Measurements from ENCODE around the gene NCAPG2. TPM values are rescaled to one million over a fixed set of nuclear protein-coding genes. Genes with fewer than 3 reads are reported as not detected.

The NCAPG2 gene
- polyA plus RNA-seq, 3 donors from 2014 or later = 3.5 to 7.9 (median 5.7) TPM

DNA sequence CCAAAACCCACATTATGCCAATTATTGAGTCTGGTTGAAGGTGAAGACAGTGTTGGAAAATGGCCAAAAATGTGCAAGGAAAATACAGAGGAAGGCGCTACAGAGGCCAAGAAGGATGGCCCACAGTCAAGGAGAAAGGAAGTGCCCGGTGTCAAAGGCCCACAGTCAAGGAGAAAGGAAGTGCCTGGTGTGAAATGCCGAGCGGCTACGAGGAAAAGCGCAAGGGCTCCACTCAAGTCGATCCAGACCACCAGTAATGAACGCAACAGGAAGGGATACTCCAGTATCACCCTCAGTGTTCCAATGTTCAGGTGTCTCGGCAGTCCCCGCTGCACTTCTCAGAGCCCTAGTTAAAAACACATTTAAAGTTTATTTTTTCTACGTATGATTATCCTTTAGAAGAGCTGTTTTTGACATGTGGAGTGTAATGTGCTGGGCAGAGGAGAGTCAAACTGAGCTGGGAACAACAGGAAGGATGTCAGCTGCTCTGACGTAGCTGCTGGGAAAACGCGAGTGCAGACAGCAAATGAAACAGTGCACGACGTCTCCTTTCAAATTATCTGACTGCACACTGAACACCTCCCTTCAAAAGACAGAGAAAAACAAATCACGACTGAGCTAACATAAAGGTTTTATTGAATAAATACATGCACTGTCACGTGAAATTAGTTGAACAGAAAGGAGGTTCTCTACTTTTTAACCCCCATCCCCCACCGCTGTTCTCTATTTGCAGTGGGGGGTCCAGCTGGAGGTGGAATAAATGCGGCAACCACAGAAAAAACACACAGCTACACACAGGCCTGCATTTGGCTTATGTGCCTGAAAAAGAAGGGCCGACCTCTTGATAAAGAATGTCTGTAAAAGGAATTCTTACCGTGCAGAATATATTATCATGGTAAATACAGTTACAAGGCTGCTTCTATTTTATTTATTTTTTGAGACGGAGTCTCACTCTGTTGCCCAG, 26.1 kb upstream of the NCAPG2 start:
- Mint-ChIP-seq H3K27ac (peak overlapping the region; percentile 23 to 94 (median 52)), H3K4me3 (no peak overlapping the region), H3K4me1 (peaks cover 28 to 45% of the 10 kb centered on the region in 2 donors), H3K9me3 (no peaks in the 10 kb centered on the region), H3K27me3 (ENCODE audit: low read depth in 3 of 3) (peaks cover 0 to 4% (median 4%) of the 10 kb centered on the region in 3 donors), H3K36me3 (peaks cover 19 to 34% (median 26%) of the 10 kb centered on the region in 3 donors)
- no peak for DNase-seq

DNA sequence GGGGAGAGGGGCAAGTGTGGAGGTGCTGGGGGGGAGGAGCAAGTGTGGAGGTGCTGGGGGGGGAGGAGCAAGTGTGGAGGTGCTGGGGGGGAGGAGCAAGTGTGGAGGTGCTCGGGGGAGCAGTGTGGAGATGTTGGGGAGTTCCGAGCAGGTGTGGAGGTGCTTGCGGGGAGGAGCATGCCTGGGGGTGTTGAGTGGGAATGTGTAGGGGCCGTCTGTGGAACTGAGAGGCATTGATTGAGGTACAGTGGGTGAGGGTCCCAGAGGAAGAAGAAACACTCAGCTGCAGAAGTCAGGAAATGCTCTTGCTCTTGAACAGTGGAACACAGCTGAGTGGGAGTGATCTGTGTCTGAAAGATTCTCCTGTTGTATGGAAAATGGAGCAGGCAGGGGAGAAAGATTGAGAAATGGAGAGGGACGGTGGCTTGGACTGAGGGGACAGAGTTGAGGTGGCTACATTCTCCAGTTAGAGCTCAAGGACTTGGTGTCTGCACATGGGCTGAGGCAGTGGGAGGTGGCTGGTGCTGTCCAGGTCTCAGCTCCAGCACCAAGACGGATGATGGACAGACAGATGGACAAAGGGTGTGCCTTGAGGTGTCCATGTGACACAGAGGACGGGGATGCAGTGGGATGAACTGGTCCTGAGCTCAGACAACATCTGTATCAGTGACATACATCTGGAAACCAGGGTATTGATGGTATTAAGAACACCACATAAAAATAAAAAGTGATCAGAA, 25.2 kb upstream of the NCAPG2 start:
- peaks cover 11 to 26% (median 19%) of the 10 kb centered on the region in 3 donors for H3K36me3 Mint-ChIP-seq
- peaks cover 26 to 45% of the 10 kb centered on the region in 2 donors for H3K4me1 Mint-ChIP-seq
- H3K27me3 Mint-ChIP-seq (ENCODE audit: low read depth in 3 of 3) = peaks cover 0 to 4% (median 3%) of the 10 kb centered on the region in 3 donors
- H3K27ac Mint-ChIP-seq = peak overlapping the region; percentile 23 to 94 (median 60)
- no peaks in the 10 kb centered on the region for H3K9me3 Mint-ChIP-seq
- peak overlapping the region in 1 of 5 donors; percentile 33 for H3K4me3 Mint-ChIP-seq
- no peak for DNase-seq

GRCh38 chr7:158728911-158729645, 24.5 kb upstream of the NCAPG2 start:
- Mint-ChIP-seq H3K36me3 (peaks cover 7 to 22% (median 21%) of the 10 kb centered on the region in 3 donors), H3K27ac (peak overlapping the region in 3 of 6 donors; percentile 36 to 66 (median 65)), H3K27me3 (ENCODE audit: low read depth in 3 of 3) (peaks cover 0 to 4% (median 3%) of the 10 kb centered on the region in 3 donors), H3K4me3 (no peak overlapping the region), H3K9me3 (peaks cover 0 to 4% (median 0%) of the 10 kb centered on the region in 6 donors), H3K4me1 (peaks cover 25 to 44% of the 10 kb centered on the region in 2 donors)
- no peak for DNase-seq

- no peak overlapping the region for H3K4me3 Mint-ChIP-seq
- H3K4me1 Mint-ChIP-seq = peaks cover 19 to 30% of the 10 kb centered on the region in 2 donors
- H3K9me3 Mint-ChIP-seq = peaks cover 0 to 4% (median 0%) of the 10 kb centered on the region in 6 donors
- no peak overlapping the region for H3K27ac Mint-ChIP-seq
- DNase-seq = no peak
- H3K27me3 Mint-ChIP-seq (ENCODE audit: low read depth in 3 of 3) = peaks cover under 1 to 4% (median 3%) of the 10 kb centered on the region in 3 donors
- peaks cover 7 to 21% (median 16%) of the 10 kb centered on the region in 3 donors for H3K36me3 Mint-ChIP-seq
Observed at GRCh38 chr7:158727690-158728089, 23.1 kb upstream of the NCAPG2 start.

DNA sequence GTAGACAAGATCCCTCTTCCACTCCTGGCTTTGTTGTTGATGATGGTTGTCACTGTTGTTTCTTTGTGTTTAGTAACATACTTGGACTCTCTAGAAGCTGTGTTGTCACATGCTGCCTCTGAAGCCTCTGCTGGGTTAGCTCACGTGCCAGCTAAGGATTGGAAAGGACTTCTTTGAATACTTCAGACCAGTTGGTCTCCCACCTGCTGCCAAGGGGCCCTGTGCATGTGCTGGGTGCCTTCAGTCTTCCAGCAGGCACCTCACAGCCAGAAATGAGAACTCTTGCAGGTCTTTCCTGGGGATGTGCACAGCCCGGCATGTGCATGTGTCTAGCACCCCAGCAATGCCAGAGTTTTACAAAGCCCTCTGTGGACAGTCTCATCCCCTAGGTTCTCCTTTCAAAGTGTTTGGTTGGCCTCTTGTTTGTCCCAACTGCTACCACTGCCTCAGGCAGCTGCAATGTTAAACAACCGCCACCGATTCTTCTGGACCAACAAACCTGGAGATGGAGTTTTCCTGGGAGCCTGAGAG, 21.7 kb upstream of the NCAPG2 start:
- H3K4me1 Mint-ChIP-seq = peaks cover 8 to 17% of the 10 kb centered on the region in 2 donors
- peaks cover 2 to 4% (median 3%) of the 10 kb centered on the region in 3 donors for H3K27me3 Mint-ChIP-seq (ENCODE audit: low read depth in 3 of 3)
- no peak for DNase-seq
- peaks cover 0 to 4% (median 0%) of the 10 kb centered on the region in 6 donors for H3K9me3 Mint-ChIP-seq
- no peak overlapping the region for H3K27ac Mint-ChIP-seq
- H3K36me3 Mint-ChIP-seq = peaks cover 7 to 21% (median 12%) of the 10 kb centered on the region in 3 donors
- H3K4me3 Mint-ChIP-seq = no peak overlapping the region

GRCh38 chr7:158725506-158725800, 20.8 kb upstream of the NCAPG2 start:
- no peak for DNase-seq
- Mint-ChIP-seq H3K27ac (no peak overlapping the region), H3K4me3 (no peak overlapping the region), H3K9me3 (peaks cover 0 to 4% (median 0%) of the 10 kb centered on the region in 6 donors), H3K27me3 (ENCODE audit: low read depth in 3 of 3) (peaks cover 2 to 4% (median 3%) of the 10 kb centered on the region in 3 donors), H3K36me3 (peaks cover 4 to 17% (median 9%) of the 10 kb centered on the region in 3 donors), H3K4me1 (peaks cover 8 to 9% of the 10 kb centered on the region in 2 donors)

GRCh38 chr7:158724658-158725505, 20.3 kb upstream of the NCAPG2 start:
- Mint-ChIP-seq H3K4me3 (no peak overlapping the region), H3K36me3 (peaks cover 0 to 11% (median 3%) of the 10 kb centered on the region in 3 donors)
- no peak for DNase-seq

GRCh38 chr7:158723714-158724385, 19.2 kb upstream of the NCAPG2 start:
- no peak for DNase-seq
- no peak overlapping the region for H3K27ac Mint-ChIP-seq
- H3K27me3 Mint-ChIP-seq (ENCODE audit: low read depth in 3 of 3) = peaks cover 0 to 3% (median 2%) of the 10 kb centered on the region in 3 donors
- peaks cover 0 to 8% (median 0%) of the 10 kb centered on the region in 3 donors for H3K36me3 Mint-ChIP-seq
- H3K4me3 Mint-ChIP-seq = no peak overlapping the region
- H3K4me1 Mint-ChIP-seq = no peaks in the 10 kb centered on the region
- peaks cover 0 to 4% (median 0%) of the 10 kb centered on the region in 6 donors for H3K9me3 Mint-ChIP-seq

More at GRCh38 chr7:158724658-158725505, 20.3 kb upstream of the NCAPG2 start:
- Mint-ChIP-seq H3K27me3 (ENCODE audit: low read depth in 3 of 3) (peaks cover 2 to 3% (median 2%) of the 10 kb centered on the region in 3 donors), H3K4me1 (peaks cover 3 to 4% of the 10 kb centered on the region in 2 donors), H3K27ac (peak overlapping the region in 2 of 6 donors; percentile 2 to 31), H3K9me3 (peaks cover 0 to 4% (median 0%) of the 10 kb centered on the region in 6 donors)

DNA sequence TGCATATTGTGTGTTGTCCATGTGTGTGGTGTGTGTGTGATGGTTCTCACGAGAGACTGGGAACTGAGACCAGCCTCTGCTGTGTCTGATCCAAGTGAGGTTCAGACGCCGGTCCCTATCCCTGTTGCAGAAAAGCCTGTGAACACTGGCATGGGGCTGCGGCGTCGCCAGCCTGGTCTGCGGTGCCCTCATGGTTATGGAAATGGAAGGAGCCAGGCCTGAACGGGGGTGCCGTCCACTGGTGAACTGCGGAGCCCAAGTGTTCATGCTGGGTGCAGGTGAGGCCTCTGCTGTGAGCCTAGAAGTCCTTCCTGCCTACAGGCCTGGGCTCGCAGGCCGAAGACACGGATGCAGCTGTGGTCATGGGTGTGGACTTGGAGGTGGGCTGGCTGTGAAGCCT, 18.7 kb upstream of the NCAPG2 start:
- no peak for DNase-seq
- H3K4me3 Mint-ChIP-seq = no peak overlapping the region
- peaks cover 0 to 4% (median 0%) of the 10 kb centered on the region in 6 donors for H3K9me3 Mint-ChIP-seq
- H3K27ac Mint-ChIP-seq = no peak overlapping the region
- no peaks in the 10 kb centered on the region for H3K4me1 Mint-ChIP-seq
- H3K36me3 Mint-ChIP-seq = peaks cover 0 to 6% (median 0%) of the 10 kb centered on the region in 3 donors
- peaks cover 0 to 3% (median 2%) of the 10 kb centered on the region in 3 donors for H3K27me3 Mint-ChIP-seq (ENCODE audit: low read depth in 3 of 3)

DNA sequence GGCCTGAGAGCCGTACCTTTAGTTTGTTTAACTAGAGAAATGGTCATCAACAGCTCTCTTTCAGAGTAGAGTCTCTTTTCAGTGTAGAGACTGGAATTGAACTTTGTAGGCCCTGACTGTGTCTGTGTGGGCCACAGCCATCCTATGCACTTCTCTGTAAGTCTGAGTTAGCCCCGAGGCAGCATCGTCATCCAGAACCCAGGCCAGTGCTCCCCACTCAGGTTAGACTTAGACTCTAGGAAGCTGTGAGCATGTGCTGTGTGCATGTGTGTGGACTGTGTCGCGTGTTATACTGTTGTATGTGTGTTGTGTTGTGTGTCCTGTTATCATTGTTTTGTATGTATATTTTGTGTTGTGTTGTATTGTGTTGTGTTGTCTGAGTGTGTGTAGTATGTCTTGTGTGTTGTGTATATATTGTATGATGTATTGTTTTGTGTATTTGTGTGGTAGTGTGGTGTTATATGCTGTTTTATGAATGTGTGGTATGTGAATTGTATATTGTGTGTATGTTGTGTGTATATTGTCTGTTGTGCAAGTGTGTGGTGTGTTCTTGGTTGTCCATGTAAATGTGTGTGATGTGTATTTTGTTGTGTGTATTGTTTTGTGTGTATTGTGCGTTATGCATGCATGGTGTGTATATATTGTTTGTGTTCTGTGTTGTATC, 18.1 kb upstream of the NCAPG2 start:
- Mint-ChIP-seq H3K27ac (peak overlapping the region in 1 of 6 donors; percentile 9), H3K27me3 (ENCODE audit: low read depth in 3 of 3) (peaks cover 2 to 3% (median 3%) of the 10 kb centered on the region in 3 donors), H3K36me3 (peaks cover 0 to 6% (median 0%) of the 10 kb centered on the region in 3 donors), H3K4me1 (no peaks in the 10 kb centered on the region), H3K4me3 (no peak overlapping the region), H3K9me3 (peaks cover 0 to 4% (median 0%) of the 10 kb centered on the region in 6 donors)
- DNase-seq = no peak

DNA sequence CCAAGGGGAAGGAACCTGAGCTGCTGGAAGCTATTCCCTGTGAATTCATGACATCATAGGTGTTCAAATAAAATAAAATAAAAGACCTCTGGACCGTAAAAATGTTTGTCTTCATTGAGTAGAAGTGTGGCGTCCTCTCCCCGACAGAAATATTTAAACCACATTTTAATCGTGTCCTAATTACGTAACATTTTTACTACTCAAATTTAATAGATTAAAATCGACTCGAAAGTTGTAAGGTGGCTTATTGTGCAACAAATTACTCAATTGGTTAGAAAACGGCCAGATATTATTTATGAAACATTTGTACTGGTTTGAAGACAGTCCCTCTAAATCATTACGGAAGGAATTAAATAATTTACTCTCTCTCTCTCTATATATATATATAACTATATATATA, 15.5 kb upstream of the NCAPG2 start:
- H3K36me3 Mint-ChIP-seq = peaks cover 0 to 6% (median 0%) of the 10 kb centered on the region in 3 donors
- H3K27me3 Mint-ChIP-seq (ENCODE audit: low read depth in 3 of 3) = peaks cover 2 to 7% (median 4%) of the 10 kb centered on the region in 3 donors
- DNase-seq = no peak
- peaks cover 0 to 2% of the 10 kb centered on the region in 2 donors for H3K4me1 Mint-ChIP-seq
- no peak overlapping the region for H3K4me3 Mint-ChIP-seq
- H3K9me3 Mint-ChIP-seq = peaks cover 0 to 4% (median 0%) of the 10 kb centered on the region in 6 donors
- no peak overlapping the region for H3K27ac Mint-ChIP-seq
